HS-27A (cell line): Measurements from ENCODE around the gene SEZ6L2.
"Not testable (repeated sequence)": the region's sequence is repeated elsewhere in the genome, so short reads cannot be mapped to it uniquely, and the experiment has no call there.

Experiments
- DNase-seq: peaks from one replicate; pipeline ENCODE4 v3.0.0-alpha.2; 2012; ENCODE audit warnings: low read depth, missing footprints

The SEZ6L2 gene

DNA sequence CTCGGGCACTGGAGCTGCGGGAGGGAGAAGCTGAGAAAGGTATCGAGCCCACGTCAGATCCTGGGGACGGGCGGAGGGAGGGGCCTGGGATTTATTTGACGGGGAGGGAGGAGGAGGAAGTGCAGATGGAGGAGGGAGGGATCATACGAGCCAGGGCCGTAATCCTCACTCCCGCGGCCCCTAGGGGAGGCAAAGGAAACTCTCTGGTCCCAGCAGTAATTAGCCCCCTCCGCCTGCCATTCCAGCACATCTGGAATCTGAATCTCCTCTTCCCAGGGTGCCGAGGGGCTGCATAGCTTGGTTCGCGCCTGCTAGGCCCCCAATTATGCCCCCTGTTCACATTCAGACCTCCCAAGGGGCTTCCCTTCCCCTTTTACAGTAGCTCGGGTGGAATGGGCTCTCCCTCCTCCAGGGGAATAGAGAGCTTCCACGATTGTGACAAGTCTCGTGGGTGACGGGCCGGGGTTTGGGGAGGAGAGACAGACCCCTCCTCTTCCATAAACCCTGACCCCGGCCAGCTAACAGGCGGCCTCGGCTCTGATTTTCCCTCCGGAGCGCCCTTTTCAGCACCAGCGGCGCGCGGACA lies at the start of gene SEZ6L2:
TSS of gene SEZ6L2 (minus strand) at position 35 of the 586 bp plus-strand sequence. CDS start 531 bp downstream, outside the sequence.
- peak; percentile 76 for DNase-seq

GRCh38 chr16:29947897-29948296 lies 48.5 kb upstream of the SEZ6L2 start:
- no peak for DNase-seq

DNA sequence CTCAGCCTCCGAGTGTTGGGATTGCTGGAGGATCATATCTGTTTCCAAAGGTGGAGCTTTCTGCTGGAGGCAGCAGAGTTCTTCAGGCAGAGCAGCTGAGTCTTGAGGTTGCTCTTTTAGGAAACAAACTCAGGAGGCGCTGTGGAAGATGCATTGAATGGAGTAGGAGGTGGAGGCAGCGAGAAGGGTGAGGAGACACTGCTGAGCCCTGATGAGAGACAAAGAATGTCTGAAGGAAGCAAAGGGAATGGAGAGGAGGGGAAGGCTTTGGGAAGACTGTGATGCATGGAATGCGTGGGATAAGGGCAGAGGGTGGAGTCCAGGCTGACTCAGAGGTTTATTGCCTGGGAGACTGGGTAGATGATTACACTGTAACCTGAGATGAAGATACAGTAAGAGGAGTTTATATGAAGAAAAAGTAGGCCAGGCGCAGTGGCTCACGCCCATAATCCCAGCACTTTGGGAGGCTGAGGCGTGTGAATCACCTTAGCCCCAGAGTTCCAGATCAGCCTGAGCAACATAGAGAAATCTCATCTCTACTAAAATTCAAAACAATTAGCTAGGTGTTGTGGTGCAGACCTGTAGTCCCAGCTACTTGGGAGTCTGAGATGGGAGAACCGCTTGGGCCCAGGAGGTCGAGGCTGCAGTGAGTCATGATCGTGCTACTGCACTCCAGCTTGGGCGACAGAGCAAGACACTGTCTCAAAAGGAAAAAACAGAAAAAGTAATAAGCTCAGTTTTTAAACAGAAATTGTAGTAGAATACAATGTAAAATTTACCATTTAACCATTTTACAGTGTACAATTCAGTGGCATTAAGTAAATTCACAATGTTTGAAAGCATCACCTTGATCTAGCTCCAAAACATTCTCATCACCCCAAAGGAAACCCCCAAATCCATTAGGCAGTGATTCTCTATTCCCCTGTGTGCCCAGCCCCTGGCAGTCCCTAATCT lies 44.8 kb upstream of the SEZ6L2 start:
- DNase-seq: peak; percentile 94

DNA sequence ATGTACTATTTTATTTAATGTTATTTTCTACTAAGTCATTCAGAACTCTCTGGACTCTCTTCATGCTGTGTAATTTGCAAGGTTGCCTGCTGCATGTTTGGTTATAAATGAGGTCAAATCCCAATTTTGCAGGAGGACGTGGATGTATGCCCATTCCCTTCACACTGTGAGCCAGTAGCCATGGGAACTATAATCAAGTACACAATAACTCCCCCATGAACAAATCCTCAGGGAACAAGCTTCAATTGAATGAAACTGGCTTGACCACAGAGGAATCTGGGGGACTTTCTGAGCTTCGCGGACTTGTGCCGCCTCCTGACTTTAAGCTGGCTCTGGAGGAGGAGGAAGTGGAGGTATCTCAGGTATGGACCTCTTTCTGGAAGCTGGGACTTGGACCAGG lies 41.3 kb upstream of the SEZ6L2 start:
- no peak for DNase-seq

GRCh38 chr16:29931750-29932149 lies 32.4 kb upstream of the SEZ6L2 start:
- not testable (repeated sequence) for DNase-seq

- no peak for DNase-seq
These were observed 27.9 kb upstream of the SEZ6L2 start for GRCh38 chr16:29927070-29927905.

DNA sequence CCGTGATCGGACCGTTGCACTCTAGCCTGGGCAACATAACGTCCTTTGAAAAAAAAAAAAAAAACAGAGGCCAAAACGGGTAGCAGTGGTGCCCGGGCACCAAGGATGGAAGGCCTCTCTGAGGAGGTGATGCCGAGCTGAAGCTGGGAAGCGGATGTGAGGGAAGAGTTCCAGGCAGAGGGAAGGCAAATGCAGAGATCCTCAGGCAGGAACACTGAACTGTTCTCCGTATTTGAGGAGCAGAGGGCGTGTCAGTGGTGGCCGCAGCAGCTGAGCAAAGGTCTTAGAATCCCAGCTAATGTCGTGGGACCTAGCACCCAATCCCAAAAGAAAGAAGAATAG lies 27.3 kb upstream of the SEZ6L2 start:
- no peak for DNase-seq

DNA sequence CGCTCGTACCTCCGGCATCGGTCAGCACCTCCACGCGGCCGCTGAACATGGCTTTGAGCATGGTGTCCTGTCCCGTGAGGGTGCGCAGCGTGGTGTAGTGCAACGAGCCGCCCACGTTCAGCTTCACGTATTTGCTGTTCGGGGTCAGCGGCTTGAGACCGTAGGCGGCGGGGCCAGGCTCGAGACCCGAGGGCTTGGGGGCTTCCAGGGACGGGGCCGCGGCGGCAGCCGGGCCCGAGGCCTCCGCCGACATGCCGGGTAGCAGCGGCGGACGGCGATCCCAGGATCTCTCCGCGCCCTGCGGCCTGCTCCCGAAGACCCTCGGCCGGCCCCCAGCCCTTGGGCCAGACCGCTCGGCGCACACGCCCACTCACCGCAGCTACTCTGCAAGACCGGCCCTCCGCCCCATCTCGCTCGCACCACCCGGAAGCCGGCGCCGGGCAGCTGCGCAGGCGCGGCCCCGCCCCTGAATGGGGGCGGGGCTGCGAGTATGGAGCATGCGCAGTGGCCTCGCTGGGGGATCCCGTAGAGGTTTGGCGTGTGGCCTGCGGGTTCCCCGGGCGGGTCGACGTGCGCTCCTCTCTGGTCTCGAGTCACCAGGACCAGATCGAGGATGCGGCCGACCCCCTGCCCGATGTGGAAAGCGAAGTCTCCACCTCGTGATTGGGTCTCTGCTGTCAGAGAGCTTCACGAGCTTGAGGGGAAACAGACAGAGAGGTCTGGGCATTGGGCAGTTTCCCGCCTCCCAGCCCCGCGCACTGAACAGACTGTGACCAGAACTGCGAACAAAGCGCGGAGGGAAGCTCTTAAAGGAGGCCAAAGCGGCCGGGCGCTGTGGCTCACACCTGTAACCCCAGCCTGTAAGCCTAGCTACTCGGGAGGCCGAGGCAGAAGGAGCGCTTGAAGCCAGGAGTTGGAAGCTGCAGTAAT lies 26.7 kb upstream of the SEZ6L2 start, which contains the start of gene KCTD13:
TSS of gene KCTD13 (minus strand) at position 446 of the 930 bp plus-strand sequence. CDS start at position 253, 193 bp downstream.
- DNase-seq: peak; percentile 63

DNA sequence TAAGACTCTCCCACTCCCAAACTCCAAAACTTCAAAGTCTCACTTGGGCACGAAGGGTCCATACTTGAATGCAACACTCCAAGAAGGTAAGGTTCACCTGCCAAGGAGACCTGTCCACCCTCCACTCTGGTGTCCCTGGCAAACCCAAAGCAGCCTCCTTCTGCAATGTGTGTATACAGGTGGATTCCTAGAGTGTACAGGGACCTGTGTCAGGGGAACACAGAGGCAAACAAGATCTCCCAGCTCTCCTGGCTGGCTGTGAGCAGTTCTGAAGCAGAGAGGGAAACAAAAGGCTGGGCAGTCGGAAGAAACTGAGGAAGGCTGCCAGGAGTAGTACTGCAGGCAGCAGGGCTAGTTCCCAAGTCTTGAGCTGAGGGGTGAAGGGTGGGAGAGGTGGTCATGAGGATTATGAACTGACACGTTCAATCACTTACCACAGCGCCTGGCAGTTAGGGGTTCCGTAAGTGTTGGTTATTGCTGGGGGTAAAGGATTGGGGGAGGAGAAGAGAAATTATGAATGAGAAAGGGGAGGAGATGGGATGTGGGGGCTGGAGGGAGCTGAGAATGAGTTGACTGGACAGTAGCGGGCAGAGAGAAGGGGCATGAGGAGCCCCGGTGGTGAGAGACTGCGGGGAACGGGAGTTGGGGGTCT lies 25.9 kb upstream of the SEZ6L2 start:
- no peak for DNase-seq

GRCh38 chr16:29922986-29923501 lies 23.7 kb upstream of the SEZ6L2 start:
- no peak for DNase-seq

DNA sequence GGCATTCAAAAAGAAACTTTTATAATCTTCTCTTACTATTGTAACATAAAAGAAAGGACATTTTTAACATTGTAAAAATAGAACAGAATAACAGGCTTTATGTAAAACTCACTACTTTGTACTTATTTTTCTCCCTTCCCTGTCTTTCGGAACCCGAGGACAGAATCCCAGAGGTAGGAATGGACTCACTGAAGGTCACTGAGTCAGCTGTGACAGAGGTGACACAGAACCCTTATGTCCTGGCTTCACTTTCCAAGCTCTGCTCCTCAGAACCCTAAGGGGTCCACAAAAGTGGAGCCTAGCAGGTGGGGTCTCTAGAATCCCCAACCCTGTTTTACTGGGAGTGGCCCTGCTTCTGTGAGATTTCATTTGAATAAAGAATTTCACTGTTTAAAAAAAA lies 23.0 kb upstream of the SEZ6L2 start:
- no peak for DNase-seq

- no peak for DNase-seq
These were observed 21.7 kb upstream of the SEZ6L2 start for GRCh38 chr16:29921034-29921385.

- no peak for DNase-seq
These were observed 21.1 kb upstream of the SEZ6L2 start for GRCh38 chr16:29920288-29921033.

- no peak for DNase-seq
These were observed 17.6 kb upstream of the SEZ6L2 start for GRCh38 chr16:29916979-29917378.

DNA sequence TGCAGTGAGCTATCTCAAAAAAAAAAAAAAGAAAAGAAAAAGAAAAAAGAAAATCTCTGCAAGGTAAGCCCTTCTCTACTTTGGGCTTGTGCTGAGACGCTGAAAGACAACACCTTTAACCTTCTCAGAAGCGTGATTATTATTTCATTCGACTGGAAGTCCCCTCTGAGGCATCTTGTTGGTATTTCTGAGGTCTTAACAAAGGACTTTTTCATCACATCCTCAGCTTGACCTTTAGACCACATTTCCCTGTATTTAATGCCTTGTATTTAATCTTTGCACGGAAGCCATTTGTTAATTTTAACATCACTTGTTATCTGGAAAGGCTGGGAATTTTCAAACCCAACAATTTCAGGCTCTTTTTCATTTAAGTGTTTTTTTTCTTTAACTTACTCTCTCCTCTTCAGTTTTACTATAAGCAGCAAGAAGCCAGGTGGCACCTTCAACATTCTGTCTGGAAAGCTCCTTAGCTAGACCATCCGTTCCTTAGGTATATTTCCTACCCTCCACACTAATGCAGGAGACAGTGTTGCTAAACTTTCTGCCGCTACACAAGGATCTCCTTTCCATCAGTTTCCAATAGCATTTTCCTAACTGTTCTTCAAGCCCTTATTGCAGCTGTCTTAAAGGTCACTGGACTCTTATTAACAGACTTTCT lies 16.4 kb upstream of the SEZ6L2 start:
- DNase-seq: no peak

DNA sequence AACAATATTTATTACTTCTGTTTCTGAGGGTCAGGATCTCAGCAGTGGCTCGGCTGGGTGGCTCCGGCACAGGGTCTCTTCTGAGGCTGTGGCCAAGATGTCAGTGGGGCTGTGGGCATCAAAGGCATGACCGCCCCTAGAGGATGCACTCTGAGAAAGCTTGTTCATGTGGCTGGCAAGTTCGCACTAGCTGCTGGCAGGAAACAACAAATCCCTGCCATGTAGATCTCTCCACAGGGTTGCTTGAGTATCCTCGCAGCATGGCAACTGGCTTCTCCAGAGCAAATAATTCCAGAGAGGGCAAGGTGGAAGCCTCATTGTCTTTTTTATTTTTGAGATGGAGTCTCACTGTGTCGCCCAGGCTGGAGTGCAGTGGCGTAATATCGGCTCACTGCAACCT lies 14.2 kb upstream of the SEZ6L2 start:
- DNase-seq: no peak

GRCh38 chr16:29912087-29912486 lies 12.7 kb upstream of the SEZ6L2 start:
- DNase-seq: no peak

DNA sequence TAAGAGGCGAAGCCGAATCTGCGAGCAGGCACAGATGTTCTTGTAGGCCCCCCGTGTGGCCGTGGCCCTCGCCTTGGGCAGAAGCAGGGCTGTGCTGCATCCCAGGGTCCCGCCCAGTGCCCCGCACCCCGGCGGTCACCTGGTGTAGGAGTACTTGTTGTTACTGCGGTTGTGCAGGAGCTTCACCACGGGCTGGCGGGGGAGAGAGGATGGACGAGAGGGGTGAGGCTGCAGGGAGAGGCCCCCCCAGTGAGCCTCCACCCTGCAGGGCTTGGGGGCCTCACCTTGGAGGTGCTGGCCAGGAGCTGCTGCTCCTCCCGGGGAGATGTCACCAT lies 12.3 kb upstream of the SEZ6L2 start:
- DNase-seq: no peak
